Heart right ventricle (tissue), 16 donors: ENCODE results near the gene GSTM5. TPM values are rescaled to one million over a fixed set of nuclear protein-coding genes. Genes with fewer than 3 reads are reported as not detected.
"Not testable (repeated sequence)": the region's sequence is repeated elsewhere in the genome, so short reads cannot be mapped to it uniquely, and the experiment has no call there.

Experiments used
- ATAC-seq, 8 donors: fragments of 200-7000 bp; cut with Tn5 transposase; one replicate each; pipeline ENCODE4 v1.9.1; 2020; ENCODE audit warnings: mild to moderate bottlenecking in 8 of 8, moderate library complexity in 8 of 8, moderate number of reproducible peaks in 1 of 8
- DNase-seq, 2 donors: peaks; one replicate each; pipeline ENCODE4 v3.0.0-alpha.2; 2020
- H3K27ac ChIP-seq, 10 donors: fragments of 200-600 bp; sonication (generic) in 2 of 10; one replicate each; pipeline versions ENCODE4 v1.5.0 to v1.8.0; 2020 to 2022; ENCODE audit warnings: mild to moderate bottlenecking in 3 of 10
- H3K27me3 ChIP-seq, 7 donors: fragments of 200-600 bp; one replicate each; pipeline ENCODE4 v1.8.0; 2021 to 2022; ENCODE audit warnings: mild to moderate bottlenecking in 2 of 7
- H3K36me3 ChIP-seq, 9 donors: fragments of 200-600 bp; sonication (generic) in 1 of 9; one replicate each; pipeline versions ENCODE4 v1.5.0 to v1.8.0; 2020 to 2022; ENCODE audit warnings: mild to moderate bottlenecking in 2 of 9
- H3K4me1 ChIP-seq, 9 donors: fragments of 200-600 bp; sonication (generic) in 1 of 9; one replicate each; pipeline versions ENCODE4 v1.5.0 to v1.8.0; 2020 to 2022; ENCODE audit warnings: mild to moderate bottlenecking in 4 of 9
- H3K4me3 ChIP-seq, 10 donors: fragments of 200-600 bp; sonication (generic) in 2 of 10; one replicate each; pipeline versions ENCODE4 v1.5.0 to v1.8.0; 2020 to 2022; ENCODE audit warnings: mild to moderate bottlenecking in 7 of 10, moderate library complexity in 2 of 10
- H3K9me3 ChIP-seq, 11 donors: fragments of 200-600 bp in 10 of 11; sonication (generic) in 2 of 11; one replicate each; pipeline versions ENCODE4 v1.5.0 to v1.8.0; 2013 to 2022; ENCODE audit warnings: mild to moderate bottlenecking in 2 of 11, control low read depth in 1 of 11, moderate library complexity in 1 of 11
- CTCF ChIP-seq, 9 donors: fragments of 200-600 bp; sonication (generic) in 2 of 9; IDR thresholded peaks; one replicate each; pipeline versions ENCODE4 v1.5.0 to v1.8.0; 2021 to 2022; ENCODE audit warnings: antibody characterized with exemption in 9 of 9, mild to moderate bottlenecking in 5 of 9, moderate library complexity in 1 of 9
- WGBS, 2 donors: extraction: QIAGEN DNeasy Blood & Tissue Kit; methylation state at CpG; one replicate each; pipeline ENCODE4 v1.1.7; 2013; ENCODE audit warnings: inconsistent platforms in 1 of 2; 5-methylcytosine and 5-hydroxymethylcytosine counted together
- intact Hi-C, 10 donors: fragments of 100-400 bp; cut with DNase I; formaldehyde crosslinking; loops; one replicate each; pipeline versions ENCODE4 v1.11.1 to v1.14.2; 2022
- polyA plus RNA-seq, 2 donors: library from polyadenylated mRNA; stranded (reverse); fragments of 200-250 nt; gene quantifications; one replicate each; pipeline ENCODE4 v1.2.3, GENCODE V29; 2013
- total RNA-seq, 10 donors: library from RNA; stranded (reverse); fragmentation: NEBNext Ultra II Directional in 3 of 10; extraction: Animal tissue kit (Norgen Biotek cat#: 25700) in 3 of 10; gene quantifications; one replicate each; pipeline versions ENCODE4 v1.2.1 to v1.2.4, GENCODE V29; 2021 to 2023
- donor health status: Arrhythmogenic right ventricular cardiomyopathy.
- donor health status: ischemic (EF 13 %, LVEDD 7.1; RV severe dilation, severe dysfunction).
- donor health status: healthy with polysubstance abuse.
- donor health status: DM: no; HTN: yes; CAD: no.
- donor health status: DM: no; HTN: no; CAD: no.
- donor health status: ischemic (EF 25% LVEDD 6.9; RV normal size, moderate dysfunction).
- donor health status: ischemic (EF 25% LVEDD 5.7; RV mildly dilated, moderate dysfunction).
- donor health status: healthy.
- donor health status: DM: yes; HTN: yes; CAD: no.
- donor health status: Ischemic cardiomyopathy.
- donor health status: ischemic (EF 35%, LVEDD 5.7; RV mildly dilated, moderate dysfunction).
- donor health status: nonischemic (EF 11% LVEDD 7.7; RV severe dilation, severe dysfunction).
- donor health status: DM: yes; HTN: yes; CAD: no.
- donor health status: PGD.
- donor health status: ischemic (EF 29% LVEDD 5.4; RV normal size, mild dysfunction).
- donor health status: nonischemic (EF 23%, LVEDD 6.1; RV moderate dilation, normal function).

GSTM5 gene
- total and polyA plus RNA-seq, 12 donors = 0.86 to 3.2 (median 2.0) TPM

GRCh38 chr1:109765483-109765815 lies 53.4 kb downstream of the GSTM5 start:
- ATAC-seq (no peak), DNase-seq (peak in 1 of 2 donors; percentile 3)
- WGBS, 2 donors = 73 to 83% methylated on average over 4 of the region's 4 CpGs
- Histone ChIP-seq H3K4me1 (peaks cover 0 to 35% (median 15%) of the 10 kb centered on the region in 9 donors), H3K4me3 (no peak overlapping the region), H3K9me3 (no peaks in the 10 kb centered on the region), H3K36me3 (no peaks in the 10 kb centered on the region), H3K27me3 (no peaks in the 10 kb centered on the region), H3K27ac (no peak overlapping the region)
- intact Hi-C loops = no loop called here
- TF ChIP-seq CTCF (IDR thresholded peaks at IDR 0.05) = no peak

- Histone ChIP-seq H3K36me3 (no peaks in the 10 kb centered on the region), H3K27ac (no peak overlapping the region), H3K27me3 (no peaks in the 10 kb centered on the region), H3K9me3 (no peaks in the 10 kb centered on the region), H3K4me1 (peaks cover 0 to 34% (median 10%) of the 10 kb centered on the region in 9 donors), H3K4me3 (no peak overlapping the region)
- WGBS, 2 donors = 76 to 88% methylated on average over 13 of the region's 13 CpGs
- peak in 1 of 2 donors; percentile 4 for DNase-seq
- ATAC-seq = no peak
- TF ChIP-seq CTCF (IDR thresholded peaks at IDR 0.05) = no peak
- intact Hi-C loops = no loop called here
These were observed 54.0 kb downstream of the GSTM5 start for GRCh38 chr1:109765896-109766615.

DNA sequence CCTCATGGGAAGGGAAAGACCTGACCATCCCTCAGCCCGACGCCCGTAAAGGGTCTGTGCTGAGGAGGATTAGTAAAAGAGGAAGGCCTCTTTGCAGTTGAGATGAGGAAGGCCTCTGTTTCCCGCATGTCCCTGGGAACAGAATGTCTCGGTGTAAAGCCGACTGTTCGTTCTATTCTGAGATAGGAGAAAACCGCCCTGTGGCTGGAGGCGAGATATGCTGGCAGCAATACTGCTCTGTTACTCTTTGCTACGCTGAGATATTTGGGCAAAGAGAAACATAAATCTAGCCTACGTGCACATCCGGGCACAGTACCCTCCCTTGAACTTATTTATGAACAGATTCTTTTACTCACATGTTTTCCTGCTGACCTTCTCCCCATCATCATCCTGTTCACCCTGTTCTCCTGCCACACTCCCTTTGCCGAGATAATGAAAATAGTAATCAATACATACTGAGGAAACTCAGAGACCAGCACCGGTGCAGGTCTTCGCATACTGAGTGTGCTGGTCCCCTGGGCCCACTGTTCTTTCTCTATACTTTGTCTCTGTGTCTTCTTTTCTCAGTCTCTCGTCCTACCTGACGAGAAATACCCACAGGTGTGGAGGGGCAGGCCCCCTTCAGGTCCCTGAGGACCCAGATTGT lies 55.1 kb downstream of the GSTM5 start:
- H3K9me3 ChIP-seq, ATAC-seq, H3K36me3 ChIP-seq, H3K27me3 ChIP-seq, intact Hi-C loops, H3K4me3 ChIP-seq: not testable (repeated sequence)
- Histone ChIP-seq H3K4me1 (peaks cover 0 to 27% (median 13%) of the 10 kb centered on the region in 9 donors), H3K27ac (peak overlapping the region in 6 of 10 donors; percentile 14 to 58 (median 45))
- WGBS, 2 donors = 61 to 67% methylated on average over 17 of the region's 17 CpGs
- peak in 1 of 2 donors; percentile 1 for DNase-seq

Other genes with a start within 250 kb of the GSTM5 start
- 10 to 100 TPM; 25.4 to 47.3 (median 27.7) TPM for gene SYPL2, start 245.7 kb upstream of the GSTM5 start, total RNA-seq
- gene SYPL2, start 245.7 kb upstream of the GSTM5 start, polyA plus RNA-seq = 10 to 100 TPM; 15.0 to 21.9 TPM
- gene ATXN7L2, start 228.3 kb upstream of the GSTM5 start, total RNA-seq = 1 to 10 TPM; 1.8 to 3.0 (median 2.5) TPM
- gene ATXN7L2, start 228.3 kb upstream of the GSTM5 start, polyA plus RNA-seq = 10 to 100 TPM in 1 of 2 donors, 1 to 10 TPM in 1; 3.2 to 11.4 TPM
- 1 to 10 TPM; 3.3 to 7.6 (median 4.5) TPM for gene CYB561D1, start 218.2 kb upstream of the GSTM5 start, total RNA-seq
- gene CYB561D1, start 218.2 kb upstream of the GSTM5 start, polyA plus RNA-seq = 1 to 10 TPM; 3.0 to 3.6 TPM
- 10 to 100 TPM; 11.9 to 16.6 (median 14.7) TPM for gene AMIGO1, start 202.5 kb upstream of the GSTM5 start, total RNA-seq
- gene AMIGO1, start 202.5 kb upstream of the GSTM5 start, polyA plus RNA-seq = 1 to 10 TPM; 2.8 to 4.0 TPM
- 1 to 10 TPM in 1 of 10 donors, under 1 TPM in 7, not detected in 2; 0.11 to 1.0 (median 0.31) TPM for gene GPR61, start 172.4 kb upstream of the GSTM5 start, total RNA-seq
- gene GPR61, start 172.4 kb upstream of the GSTM5 start, polyA plus RNA-seq = not detected
- gene GNAI3, start 163.6 kb upstream of the GSTM5 start, total RNA-seq = 1 to 10 TPM; 2.1 to 3.6 (median 2.8) TPM
- 1 to 10 TPM; 1.6 to 2.2 TPM for gene GNAI3, start 163.6 kb upstream of the GSTM5 start, polyA plus RNA-seq
- gene GNAT2, start 92.6 kb upstream of the GSTM5 start, total RNA-seq = not detected
- under 1 TPM in 1 of 2 donors, not detected in 1; 0.04 TPM for gene GNAT2, start 92.6 kb upstream of the GSTM5 start, polyA plus RNA-seq
- 10 to 100 TPM in 7 of 10 donors, 1 to 10 TPM in 3; 6.4 to 18.2 (median 11.5) TPM for gene AMPD2, start 92.4 kb upstream of the GSTM5 start, total RNA-seq
- 10 to 100 TPM; 12.3 to 15.2 TPM for gene AMPD2, start 92.4 kb upstream of the GSTM5 start, polyA plus RNA-seq
- 10 to 100 TPM; 29.9 to 62.1 (median 43.5) TPM for gene GSTM4, start 56.2 kb upstream of the GSTM5 start, total RNA-seq
- 10 to 100 TPM; 22.8 to 41.3 TPM for gene GSTM4, start 56.2 kb upstream of the GSTM5 start, polyA plus RNA-seq
- gene GSTM2, start 44.2 kb upstream of the GSTM5 start, total RNA-seq = 10 to 100 TPM; 56.9 to 93.3 (median 68.1) TPM
- gene GSTM2, start 44.2 kb upstream of the GSTM5 start, polyA plus RNA-seq = 100 to 1,000 TPM in 1 of 2 donors, 10 to 100 TPM in 1; 23.1 to 113 TPM
- 10 to 100 TPM in 6 of 10 donors, not detected in 4; 28.7 to 57.7 (median 36.9) TPM for gene GSTM1, start 24.4 kb upstream of the GSTM5 start, total RNA-seq
- 10 to 100 TPM in 1 of 2 donors, under 1 TPM in 1; 0.19 to 39.6 TPM for gene GSTM1, start 24.4 kb upstream of the GSTM5 start, polyA plus RNA-seq
- gene GSTM3, start 28.8 kb downstream of the GSTM5 start, total RNA-seq = 100 to 1,000 TPM in 5 of 10 donors, 10 to 100 TPM in 5; 51.8 to 289 (median 99.3) TPM
- 100 to 1,000 TPM in 1 of 2 donors, 10 to 100 TPM in 1; 49.0 to 129 TPM for gene GSTM3, start 28.8 kb downstream of the GSTM5 start, polyA plus RNA-seq
- under 1 TPM in 3 of 10 donors, not detected in 7; 0.49 to 0.61 (median 0.56) TPM for gene EPS8L3, start 51.7 kb downstream of the GSTM5 start, total RNA-seq
- not detected for gene EPS8L3, start 51.7 kb downstream of the GSTM5 start, polyA plus RNA-seq
- 10 to 100 TPM in 6 of 10 donors, 1 to 10 TPM in 4; 6.3 to 26.2 (median 12.3) TPM for gene CSF1, start 198.6 kb downstream of the GSTM5 start, total RNA-seq
- 10 to 100 TPM; 11.5 to 15.1 TPM for gene CSF1, start 198.6 kb downstream of the GSTM5 start, polyA plus RNA-seq